GM21529 (cell line): ENCODE measurements around the gene TMC5.
"Not testable (repeated sequence)": the region's sequence is repeated elsewhere in the genome, so short reads cannot be mapped to it uniquely, and the experiment has no call there.

Source experiments
- ATAC-seq: cut with Tn5 transposase; IDR thresholded peaks from one replicate; pipeline ENCODE4 v1.9.1; 2021; ENCODE audit not compliant: unreplicated experiment

TMC5 gene

DNA sequence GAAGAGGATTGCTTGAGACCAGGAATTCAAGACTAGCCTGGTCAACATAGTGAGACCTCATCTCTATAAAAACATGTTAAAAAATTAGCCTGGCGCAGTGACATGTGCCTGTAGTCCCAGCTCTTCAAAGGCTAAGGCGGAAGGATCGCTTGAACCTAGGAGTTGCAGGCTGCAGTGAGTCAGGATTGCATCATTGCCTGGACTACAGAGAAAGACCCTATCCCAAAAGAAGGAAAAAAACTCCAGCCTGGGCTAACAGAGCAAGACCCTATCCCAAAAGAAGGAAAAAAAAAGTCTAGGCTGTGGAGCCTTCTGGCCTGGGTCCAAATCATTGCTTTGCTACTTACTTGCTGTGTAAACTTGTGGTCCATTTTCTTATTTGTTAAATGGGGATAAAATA lies 111.0 kb downstream of the TMC5 start:
- no peak for ATAC-seq

DNA sequence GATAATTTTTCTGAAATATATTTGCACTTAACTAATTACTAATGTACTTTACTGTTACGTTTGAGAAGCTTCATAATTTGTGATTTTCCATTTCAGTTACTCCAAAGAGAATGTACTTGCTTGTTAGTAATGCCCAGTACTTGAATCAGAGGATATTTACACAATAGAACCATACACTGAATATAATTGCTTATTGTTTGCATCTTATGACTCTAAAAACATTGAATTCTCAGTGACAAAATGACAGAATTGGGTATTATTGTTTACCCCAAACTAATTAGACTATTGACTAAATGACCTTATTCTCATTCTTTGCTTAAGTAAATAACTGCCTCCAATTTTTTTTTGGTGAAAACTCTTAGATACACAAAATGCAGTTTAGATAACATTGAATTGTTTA lies 114.9 kb downstream of the TMC5 start:
- no peak for ATAC-seq

DNA sequence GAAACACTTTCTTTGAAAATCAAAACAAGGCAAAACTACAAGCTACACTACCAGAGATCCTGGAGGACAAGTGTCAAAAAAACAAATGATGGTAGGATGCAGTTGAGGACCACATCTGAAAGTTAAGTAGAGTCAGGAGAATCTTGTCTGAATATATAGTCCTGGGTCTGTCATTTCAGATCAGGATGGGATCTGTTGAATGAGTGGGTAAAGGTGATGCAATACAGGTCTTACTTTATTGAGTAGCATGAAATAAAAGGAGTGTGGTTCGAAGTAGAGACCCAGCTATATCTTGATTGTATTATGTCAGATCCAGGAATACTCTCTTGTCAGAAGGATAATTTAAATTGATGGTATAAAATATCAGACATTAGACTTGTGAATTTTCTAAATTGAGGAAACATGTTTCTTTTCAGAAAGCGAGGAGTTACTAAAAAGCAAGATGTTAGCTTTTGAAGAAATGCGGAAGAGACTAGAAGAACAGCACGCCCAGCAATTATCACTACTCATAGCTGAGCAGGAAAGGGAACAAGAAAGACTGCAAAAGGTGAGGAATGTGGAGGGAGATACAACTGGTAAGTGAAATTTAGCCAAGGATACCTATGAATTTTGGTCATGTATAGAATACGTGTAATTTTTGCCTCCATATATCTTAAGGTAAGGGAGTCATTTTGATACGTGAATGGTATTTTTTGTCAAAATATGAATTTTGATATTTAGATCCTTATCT lies 122.7 kb downstream of the TMC5 start:
- ATAC-seq: no peak

GRCh38 chr16:19542138-19542821 lies 124.6 kb downstream of the TMC5 start:
- ATAC-seq: no peak

GRCh38 chr16:19543278-19543996 lies 125.8 kb downstream of the TMC5 start:
- not testable (repeated sequence) for ATAC-seq

GRCh38 chr16:19548144-19548543 lies 130.5 kb downstream of the TMC5 start:
- ATAC-seq: no peak
